Measurements from ENCODE around the gene NUP160.
"Not testable (repeated sequence)": the region's sequence is repeated elsewhere in the genome, so short reads cannot be mapped to it uniquely, and the experiment has no call there.

Gene NUP160

DNA sequence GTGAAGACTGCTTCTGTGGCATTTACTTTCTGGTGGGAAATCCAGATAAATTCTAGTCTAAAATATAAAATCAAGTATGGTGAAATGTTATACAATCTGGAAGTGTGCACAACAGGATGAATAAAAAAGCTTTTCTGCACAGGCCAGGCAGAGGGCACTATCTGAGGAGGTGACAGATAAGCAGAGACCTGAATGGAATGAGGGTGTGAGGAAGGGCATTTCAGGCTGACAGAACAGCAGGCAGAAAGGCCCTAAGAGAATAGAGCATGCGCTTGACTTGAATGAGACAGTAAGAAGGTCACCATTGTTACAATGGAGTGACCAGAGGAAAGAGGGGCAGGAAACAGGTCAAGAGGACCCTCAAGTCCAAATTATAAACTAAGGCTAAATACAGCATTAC lies 47.4 kb downstream of the NUP160 start:
- DNase-seq, result no peak

DNA sequence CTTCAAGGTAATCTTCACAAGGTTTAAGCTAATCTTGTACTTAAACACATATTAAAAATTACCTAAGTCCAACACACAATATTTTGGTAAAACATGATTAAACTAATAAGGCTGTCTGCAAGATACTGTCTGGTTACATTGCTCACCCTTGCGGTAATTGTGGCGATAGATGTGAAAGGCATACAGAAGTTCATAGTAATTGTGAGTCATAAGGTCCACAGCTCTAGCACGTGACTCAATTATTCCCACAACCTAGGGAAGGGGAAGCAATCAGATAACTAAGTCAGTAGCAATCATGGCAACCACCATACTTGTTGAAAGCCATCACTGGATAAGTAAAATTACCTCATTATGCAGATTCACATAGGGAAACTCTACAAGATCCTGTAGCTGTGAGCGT lies 50.5 kb downstream of the NUP160 start:
- no peak for DNase-seq

DNA sequence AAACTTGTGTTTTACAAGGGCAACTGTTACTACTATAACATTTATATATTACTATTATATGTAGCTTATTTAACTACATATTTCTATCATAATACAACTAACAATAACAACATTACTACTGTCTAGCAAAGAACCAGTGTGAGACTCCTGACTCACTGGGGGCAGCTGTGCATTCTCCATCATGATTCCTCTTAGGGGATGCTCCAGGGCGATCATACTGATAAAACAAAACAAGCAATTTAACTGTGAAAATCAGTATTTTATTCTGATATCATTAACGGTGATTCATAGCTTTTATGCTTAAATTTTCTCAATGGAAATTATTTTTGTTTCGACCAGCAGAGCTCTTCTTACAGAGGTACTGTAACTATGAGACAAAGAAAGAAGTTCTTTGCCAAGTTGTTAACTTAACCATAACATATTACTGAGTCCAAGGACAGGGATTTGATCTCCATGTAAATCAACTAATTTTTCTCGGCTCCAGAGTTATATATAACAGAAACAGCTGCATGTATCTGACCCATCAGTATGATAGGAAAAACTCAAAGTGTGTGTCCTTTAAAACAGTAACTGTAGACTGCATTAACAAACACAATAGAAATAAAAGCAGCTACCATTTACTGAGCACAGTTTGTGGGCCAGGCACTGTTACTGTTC lies 56.2 kb downstream of the NUP160 start:
- no peak for DNase-seq

DNA sequence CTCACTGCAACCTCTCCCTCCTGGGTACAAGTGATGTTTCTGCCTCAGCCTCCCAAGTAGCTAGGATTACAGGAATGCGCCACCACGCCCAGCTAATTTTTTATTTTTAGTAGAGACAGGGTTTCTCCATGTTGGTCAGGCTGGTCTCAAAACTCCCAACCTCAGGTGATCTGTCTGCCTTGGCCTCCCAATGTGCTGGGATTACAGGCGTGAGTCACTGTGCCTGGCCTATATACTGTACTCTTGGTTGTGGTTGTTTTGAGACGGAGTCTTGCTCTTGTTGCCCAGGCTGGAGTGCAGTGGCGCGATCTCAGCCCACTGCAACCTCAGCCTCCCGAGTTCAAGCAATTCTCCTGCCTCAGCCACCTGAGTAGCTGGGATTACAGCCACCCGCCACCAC lies 58.1 kb downstream of the NUP160 start:
- not testable (repeated sequence) for DNase-seq

DNA sequence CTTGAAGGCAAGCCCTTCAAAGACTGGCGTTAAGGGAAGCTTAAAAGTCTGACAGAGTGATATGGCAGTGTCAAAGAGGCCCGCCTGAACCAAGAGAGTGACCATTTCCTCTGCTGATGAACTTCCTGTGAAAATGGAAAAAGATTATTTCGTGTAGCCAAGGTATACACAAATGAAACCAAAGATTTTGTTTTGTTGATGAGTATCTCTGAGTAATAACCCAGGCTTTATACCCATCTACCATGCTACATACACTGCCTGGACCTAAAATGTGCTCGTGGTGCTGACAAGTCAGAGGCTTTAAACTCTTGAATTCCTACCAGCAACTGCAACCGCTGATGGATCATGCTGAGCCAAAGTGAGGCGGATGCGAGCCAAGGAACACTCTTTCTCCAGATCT lies 60.0 kb downstream of the NUP160 start:
- DNase-seq, result no peak

DNA sequence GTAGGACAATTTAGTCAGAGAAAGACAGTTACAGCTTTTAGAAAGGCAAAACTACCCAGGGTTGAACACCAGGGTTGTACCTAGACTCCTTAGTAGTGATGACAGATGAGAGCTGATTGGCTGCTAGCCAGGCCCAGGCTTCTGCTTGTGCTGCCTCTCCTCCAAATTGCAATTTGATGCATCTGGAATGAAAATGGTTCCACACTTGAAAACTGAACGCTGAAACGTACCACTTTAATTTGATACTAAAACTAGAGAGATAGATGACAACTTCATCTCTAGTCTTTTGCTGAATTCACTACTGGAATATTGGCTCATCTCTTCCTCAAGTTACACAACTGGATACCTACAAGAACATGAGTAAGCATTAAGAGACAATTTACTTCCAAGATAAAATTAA lies 61.8 kb downstream of the NUP160 start:
- DNase-seq, result peak in 2 of 56 donors; percentile 6 to 16

DNA sequence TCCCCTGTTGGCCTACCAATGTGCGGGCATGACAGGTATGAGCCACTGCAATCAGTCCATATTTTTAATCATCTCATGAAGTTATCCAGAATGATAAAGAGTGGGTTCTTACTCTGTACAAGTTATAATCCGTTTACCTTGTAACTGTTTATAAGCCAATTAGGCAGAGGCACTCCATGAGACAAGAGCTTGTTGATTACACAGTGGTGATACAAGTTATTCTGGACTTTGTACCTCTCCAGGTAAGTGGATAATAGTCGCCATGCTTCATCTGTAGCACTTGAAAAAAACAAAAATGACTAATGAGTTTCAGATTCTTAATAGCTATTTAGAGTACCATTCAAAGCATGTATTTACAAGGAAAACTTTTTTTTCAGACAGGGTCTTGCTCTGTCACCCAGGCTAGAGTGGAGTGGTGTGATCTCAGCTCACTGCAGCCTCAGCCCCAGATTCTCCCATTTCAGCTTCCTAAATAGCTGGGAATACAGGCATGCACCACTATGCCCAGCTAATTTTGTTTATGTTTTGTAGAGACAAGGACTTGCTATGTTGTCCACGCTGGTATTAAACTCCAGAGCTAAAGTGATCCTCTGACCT lies 63.3 kb downstream of the NUP160 start:
- no peak for DNase-seq

DNA sequence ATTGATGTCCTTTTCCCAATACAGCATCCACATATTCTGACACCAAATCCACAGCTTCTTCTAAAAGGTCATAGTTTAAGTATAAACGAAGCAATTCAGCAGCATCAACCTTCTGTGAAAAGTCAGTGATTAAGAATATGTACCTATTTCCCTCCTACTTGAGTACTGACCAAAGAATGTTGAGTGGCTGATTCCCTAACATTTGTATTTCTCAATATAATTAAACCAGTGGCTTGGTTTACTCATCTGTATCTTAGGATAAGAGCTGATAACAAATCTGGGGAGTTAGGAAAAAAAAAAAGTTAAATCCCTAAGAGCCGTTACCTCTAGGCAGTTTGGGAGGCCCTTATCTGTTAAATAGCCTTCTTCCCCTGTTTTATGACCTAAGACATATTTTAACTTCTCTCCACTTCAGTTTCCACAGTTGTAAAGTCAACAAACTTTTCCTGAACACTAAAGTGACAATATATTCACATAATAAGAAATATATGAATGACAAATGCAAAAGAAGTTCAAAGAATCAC lies 65.0 kb downstream of the NUP160 start:
- no peak for DNase-seq

DNA sequence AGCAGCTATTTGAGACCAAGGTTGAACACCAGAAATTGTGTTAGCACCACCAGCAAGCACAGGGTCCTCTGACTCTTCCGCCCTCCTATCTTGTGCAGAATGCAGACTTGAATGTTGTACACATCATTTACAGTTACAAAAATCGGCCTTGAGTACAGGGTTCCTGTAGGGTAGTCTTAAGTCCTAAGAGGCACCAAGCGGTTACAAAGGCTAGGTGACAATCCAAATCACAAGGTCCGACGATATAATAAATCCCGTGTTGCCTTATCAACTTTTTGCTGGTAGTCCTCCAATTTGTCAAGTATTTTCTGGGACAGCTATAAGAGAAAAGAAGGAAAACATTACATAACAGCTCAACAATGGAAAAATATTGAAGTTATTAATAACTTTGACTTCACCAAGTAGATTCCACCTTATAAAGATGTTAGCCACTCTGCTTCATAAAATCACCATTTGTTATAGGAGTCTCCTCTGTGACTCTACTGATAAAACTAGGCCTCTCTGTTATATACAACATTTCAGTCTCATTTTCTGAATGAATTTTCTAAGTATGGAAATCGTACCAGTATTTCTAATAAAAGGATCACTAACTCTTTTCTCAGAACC lies 69.2 kb downstream of the NUP160 start:
- DNase-seq, result no peak

DNA sequence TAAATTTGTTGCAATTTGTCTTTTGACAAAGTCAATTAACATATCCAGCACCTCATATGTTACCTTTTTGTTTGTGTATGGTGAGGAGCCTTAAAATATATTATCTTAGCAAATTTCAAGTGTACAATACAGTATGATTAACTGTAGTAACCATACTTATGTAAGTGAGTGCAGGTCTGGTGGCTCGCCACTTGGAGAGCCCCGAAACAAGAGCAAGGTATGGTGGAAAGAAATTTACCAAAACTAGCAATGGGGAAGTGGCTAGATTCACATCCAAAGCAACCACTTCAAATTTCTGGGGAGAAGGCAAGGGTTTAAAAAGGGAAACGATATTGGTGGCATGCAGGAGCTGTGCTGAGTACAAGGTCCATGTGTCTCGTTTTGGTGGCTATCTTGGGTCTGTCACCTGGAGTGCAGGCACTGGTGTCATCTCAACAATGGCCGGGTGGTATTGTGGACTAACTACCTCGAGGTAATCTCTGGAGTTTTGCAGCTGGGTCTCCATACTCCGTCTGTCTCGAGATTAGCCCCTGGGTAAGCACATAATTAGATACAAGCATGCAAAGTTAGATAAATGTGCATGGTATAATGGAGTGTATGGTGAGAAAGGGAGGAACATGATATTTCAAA lies 72.8 kb downstream of the NUP160 start:
- DNase-seq, result no peak

DNA sequence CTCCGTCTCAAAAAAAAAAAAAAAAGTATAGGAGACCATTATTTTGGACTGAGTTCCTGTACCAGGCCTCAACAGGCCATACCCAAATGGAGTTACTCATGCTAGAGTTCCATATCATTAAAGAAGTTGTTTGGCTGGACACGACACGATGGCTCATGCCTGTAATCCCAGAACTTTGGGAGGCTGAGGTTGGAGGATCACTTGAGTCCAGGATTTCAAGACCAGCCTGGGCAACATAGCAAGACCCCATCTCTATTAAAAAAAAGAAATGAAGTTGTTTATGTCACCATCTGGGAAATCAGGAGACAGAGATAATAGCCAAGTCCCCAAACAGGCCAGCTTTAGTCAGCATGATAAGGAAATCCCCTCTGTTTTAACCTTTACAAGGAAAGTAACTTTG lies 74.3 kb downstream of the NUP160 start:
- no peak for DNase-seq

DNA sequence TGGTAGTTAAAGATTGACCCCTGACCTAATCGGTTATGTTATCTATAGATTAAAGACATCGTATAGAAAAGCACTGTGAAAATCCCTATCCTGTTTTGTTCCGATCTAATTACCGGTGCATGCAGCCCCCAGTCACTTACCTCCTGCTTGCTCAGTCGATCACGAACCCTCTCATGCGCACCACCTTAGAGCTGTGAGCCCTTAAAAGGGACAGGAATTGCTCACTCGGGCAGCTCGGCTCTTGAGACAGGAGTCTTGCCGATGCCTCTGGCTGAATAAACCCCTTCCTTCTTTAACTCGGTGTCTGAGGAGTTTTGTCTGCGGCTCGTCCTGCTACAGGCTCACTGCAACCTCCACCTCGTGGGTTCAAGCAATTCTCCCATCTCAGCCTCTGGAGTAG lies 78.6 kb downstream of the NUP160 start:
- DNase-seq, result not testable (repeated sequence)

DNA sequence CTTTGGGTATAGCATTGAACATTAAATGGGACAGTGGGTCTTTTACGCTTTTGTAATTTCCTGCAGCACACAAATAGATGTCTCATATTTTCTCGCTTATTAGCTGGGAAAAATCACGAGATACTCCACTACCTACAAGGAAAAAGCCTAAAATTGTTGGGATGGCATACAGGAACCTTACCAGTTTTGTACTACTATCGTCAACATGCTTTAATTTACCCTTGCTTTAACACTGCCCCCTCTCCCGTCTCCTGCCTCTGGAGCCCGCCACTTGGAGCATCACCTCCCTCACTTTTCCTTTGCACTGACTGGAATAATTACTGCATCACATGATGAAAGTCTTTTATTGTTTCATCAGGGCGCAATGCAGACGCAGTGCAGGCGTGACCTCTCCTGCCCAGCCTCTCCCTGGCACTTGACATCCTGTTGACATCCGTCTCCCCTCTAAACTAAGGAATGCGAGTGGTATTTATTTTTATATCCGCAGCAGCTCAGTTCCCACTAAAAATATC lies 80.0 kb downstream of the NUP160 start:
- peak in 48 of 56 donors; percentile 10 to 73 (median 39) for DNase-seq

DNA sequence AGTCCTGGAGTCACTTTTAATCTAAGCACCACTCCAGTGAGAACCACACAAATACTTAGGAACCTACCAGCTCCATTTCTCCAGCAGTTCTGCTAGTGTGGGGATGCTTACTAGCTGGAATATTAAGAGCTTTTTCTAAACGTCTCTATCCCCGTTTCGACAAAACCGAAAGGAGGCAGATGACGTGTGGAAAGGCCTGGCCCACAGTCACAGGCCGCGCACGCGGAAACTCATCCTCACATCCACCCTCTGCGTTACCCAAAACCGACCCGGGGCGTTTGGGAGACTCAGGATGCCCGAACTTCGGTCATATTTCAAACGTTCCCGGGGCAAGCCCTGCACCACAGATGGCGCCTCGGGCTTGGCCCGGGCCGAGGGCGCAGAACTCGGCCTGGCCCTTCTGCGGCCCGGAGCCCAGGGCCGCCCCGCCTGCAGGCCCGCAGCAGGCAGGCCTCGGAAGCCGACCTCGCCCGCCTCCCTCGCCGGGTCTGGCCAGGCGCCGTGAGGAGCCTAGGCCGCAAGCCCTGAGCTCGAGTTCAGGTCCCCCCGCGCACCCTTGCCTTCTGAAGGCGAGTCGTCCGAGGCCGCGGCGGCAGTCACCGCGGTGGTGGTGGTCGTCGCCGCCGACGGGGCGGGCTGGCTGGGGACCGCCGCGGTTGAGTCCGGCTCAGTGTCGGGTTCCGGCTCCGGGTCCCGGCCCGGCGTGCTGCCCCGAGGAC lies 81.5 kb downstream of the NUP160 start:
- DNase-seq, result peak in 48 of 56 donors; percentile 5 to 77 (median 48)

DNA sequence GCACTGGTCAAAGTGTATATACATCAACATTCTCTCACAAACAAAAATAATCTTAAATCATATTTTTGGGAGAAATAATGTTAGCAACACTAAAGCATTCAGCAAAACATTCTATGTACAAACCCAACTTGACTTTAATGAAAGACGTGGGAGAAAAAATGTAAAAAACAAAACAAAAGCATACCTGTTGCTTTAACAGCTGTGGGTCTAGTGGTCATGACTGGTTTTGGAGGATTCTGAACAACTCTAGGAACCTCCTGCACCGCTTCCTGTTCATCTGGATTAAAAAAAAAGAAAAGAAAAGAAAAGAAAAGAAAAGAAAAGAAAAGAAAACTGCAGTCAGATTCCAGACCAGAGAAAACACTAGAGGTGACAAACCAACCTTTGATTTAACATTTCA lies 83.1 kb downstream of the NUP160 start:
- no peak for DNase-seq

DNA sequence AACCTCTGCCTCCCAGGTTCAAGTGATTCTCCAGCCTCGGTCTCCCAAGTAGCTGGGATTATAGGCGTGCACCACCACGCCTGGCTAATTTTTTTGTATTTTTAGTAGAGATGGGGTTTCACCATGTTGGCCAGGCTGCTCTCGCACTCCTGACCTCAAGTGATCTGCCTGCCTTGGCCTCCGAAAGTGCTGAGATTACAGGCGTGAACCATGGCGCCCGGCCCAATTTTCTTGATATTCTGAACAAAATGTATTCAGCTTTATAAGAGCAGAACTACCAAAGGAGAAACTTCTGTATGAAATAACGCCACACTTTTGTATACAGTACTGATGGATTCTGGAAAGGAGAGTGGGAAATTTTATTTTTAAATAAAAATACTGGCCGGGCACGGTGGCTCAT lies 88.9 kb downstream of the NUP160 start:
- not testable (repeated sequence) for DNase-seq

DNA sequence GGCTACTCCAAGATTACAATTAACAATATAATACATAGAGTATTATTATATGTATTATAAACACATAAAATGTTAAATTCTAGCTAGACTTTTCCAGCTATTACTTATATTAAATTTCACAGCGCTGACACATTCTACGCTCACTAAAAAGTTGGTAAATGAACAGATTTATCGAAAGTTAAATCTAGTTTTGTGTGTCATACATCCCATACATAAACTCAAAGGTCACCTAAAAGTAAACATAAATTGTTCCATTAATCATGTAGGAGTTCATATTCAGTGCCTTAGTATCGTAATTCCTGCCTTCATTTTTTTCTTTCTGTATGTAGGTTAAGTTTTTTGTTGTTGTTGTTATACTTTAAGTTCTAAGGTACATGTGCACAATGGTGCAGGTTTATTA lies 91.9 kb downstream of the NUP160 start:
- DNase-seq, result no peak

DNA sequence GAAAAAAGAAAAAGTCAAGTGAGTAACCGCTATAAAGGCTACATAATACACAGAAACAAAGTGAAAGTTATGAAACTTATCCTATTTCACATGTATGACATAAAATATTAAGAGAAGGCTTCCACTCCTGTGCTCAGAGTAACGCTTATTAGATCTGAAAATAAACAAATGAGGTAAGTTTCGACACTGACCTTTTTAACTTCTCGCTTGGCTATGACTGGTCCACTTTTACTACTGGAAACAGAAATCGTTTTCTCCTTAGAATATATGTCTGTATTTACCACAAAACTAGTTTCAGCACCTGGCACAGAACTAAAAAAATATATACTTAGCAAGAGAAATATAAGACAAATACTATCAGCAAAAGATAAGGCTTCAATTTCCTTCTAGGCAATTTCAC lies 97.4 kb downstream of the NUP160 start:
- no peak for DNase-seq

DNA sequence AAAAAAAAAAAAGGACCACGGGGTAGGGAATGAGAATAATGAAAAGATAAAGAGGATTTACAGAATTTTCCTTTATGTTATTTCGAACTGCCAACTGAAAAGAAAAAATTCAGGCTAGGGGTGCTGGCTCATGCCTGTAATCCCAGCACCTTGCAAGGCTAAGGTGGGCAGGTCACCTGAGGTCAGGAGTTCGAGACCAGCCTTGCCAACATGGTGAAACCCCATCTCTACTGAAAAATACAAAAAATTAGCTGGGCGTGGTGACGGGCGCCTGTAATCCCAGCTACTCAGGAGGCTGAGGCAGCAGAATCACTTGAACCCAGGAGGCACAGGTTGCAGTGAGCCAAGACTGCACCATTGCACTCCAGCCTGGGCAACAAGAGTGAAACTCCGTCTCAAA lies 105.7 kb downstream of the NUP160 start:
- DNase-seq, result not testable (repeated sequence)

DNA sequence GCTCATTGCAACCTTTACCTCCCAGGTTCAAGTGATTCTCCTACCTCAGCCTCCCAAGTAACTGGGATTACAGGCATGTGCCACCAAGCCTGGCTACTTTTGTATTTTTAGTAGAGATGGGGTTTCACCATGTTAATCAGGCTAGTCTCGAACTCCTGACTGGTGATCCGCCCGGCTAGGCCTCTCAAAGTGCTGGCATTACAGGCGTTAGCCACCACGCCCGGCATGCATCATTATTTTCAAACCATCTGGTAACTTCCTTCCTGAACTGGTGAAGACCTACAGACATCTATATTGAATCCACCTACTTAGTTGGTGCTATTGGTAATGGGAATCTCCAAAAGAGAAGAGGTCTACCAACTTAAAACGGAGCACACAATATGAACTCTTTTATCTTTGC lies 110.3 kb downstream of the NUP160 start:
- not testable (repeated sequence) for DNase-seq

DNA sequence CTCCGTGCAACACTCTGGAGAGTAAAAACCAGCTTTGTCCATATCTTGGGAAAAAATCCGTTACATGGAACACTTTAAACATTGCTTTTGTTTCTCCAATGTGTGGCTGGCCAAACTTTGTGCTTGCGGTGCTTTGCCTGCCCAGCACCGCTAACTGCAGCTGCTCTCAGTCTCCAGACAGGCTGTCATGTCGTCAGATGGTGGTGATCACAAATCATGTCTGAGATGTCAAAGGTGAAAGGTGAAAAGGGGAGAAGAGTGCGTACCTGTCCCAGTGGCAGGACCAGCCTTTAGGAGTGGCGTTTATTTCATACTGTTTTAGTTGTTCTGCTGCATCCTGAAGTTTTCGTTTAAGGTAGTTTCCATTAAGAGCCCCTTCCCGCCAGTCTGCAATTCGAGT lies 115.9 kb downstream of the NUP160 start:
- DNase-seq, result no peak
